Mononuclear cell (primary cell): Measurements from ENCODE around the gene OR4D1. TPM values are rescaled to one million over a fixed set of nuclear protein-coding genes. Genes with fewer than 3 reads are reported as not detected.
"Not testable (repeated sequence)": the region's sequence is repeated elsewhere in the genome, so short reads cannot be mapped to it uniquely, and the experiment has no call there.

Experiments
- H3K27me3 ChIP-seq: 2 replicates; pipeline ENCODE4 v1.6.0; 2011; ENCODE audit warnings: low read length, control low read depth; ENCODE audit not compliant: insufficient read depth
- H3K4me1 ChIP-seq: 2 replicates; pipeline ENCODE4 v1.5.1; 2011; ENCODE audit warnings: mild to moderate bottlenecking, low read length, control low read depth; ENCODE audit not compliant: insufficient read depth
- H3K4me3 ChIP-seq: 2 replicates; pipeline ENCODE4 v1.5.1; 2011; ENCODE audit warnings: mild to moderate bottlenecking, low read length, moderate library complexity
- H3K9me3 ChIP-seq: 2 replicates; pipeline ENCODE4 v1.5.1; 2011; ENCODE audit warnings: low read depth, mild to moderate bottlenecking, control low read depth, low read length
- total RNA-seq: library from RNA; depleted of rRNA; stranded (reverse); fragments of >200 nt; gene quantifications from one replicate; pipeline ENCODE4 v1.2.3, GENCODE V29; 2012

The OR4D1 gene
- 0.42 TPM for total RNA-seq

- Histone ChIP-seq H3K4me1 (peaks cover 7% of the 10 kb centered on the region), H3K27me3 (peaks cover 8% of the 10 kb centered on the region), H3K4me3 (no peak within 1 kb of the TSS), H3K9me3 (peaks cover 31% of the 10 kb centered on the region)
Observed at GRCh38 chr17:58147930-58148434, at the start of gene OR4D1. Gene OR4D1 (plus strand): TSS chr17:58148384. CDS start chr17:58155154, 6,770 bp downstream.

- Histone ChIP-seq H3K4me1 (no peaks in the 10 kb centered on the region), H3K27me3 (no peaks in the 10 kb centered on the region), H3K9me3 (no peaks in the 10 kb centered on the region), H3K4me3 (no peak overlapping the region)
Observed at GRCh38 chr17:58100506-58100905, 47.7 kb upstream of the OR4D1 start.

- H3K4me1 ChIP-seq, H3K27me3 ChIP-seq, H3K9me3 ChIP-seq, H3K4me3 ChIP-seq: not testable (repeated sequence)
Observed at GRCh38 chr17:58101898-58102297, 46.3 kb upstream of the OR4D1 start.

- Histone ChIP-seq H3K27me3 (no peaks in the 10 kb centered on the region), H3K4me3 (no peak overlapping the region), H3K4me1 (no peaks in the 10 kb centered on the region), H3K9me3 (no peaks in the 10 kb centered on the region)
Observed at GRCh38 chr17:58105093-58105492, 43.1 kb upstream of the OR4D1 start.

- H3K27me3 ChIP-seq = no peaks in the 10 kb centered on the region
- no peak overlapping the region for H3K4me3 ChIP-seq
- H3K4me1 ChIP-seq = no peaks in the 10 kb centered on the region
- H3K9me3 ChIP-seq = no peaks in the 10 kb centered on the region
Observed at GRCh38 chr17:58107306-58107705, 40.9 kb upstream of the OR4D1 start.

GRCh38 chr17:58109197-58109596, 39.0 kb upstream of the OR4D1 start:
- H3K4me3 ChIP-seq = no peak overlapping the region
- H3K27me3 ChIP-seq = no peaks in the 10 kb centered on the region
- no peaks in the 10 kb centered on the region for H3K4me1 ChIP-seq
- no peaks in the 10 kb centered on the region for H3K9me3 ChIP-seq

GRCh38 chr17:58110012-58110411, 38.2 kb upstream of the OR4D1 start:
- H3K4me3 ChIP-seq = no peak overlapping the region
- no peaks in the 10 kb centered on the region for H3K27me3 ChIP-seq
- H3K4me1 ChIP-seq = no peaks in the 10 kb centered on the region
- H3K9me3 ChIP-seq = no peaks in the 10 kb centered on the region

GRCh38 chr17:58111676-58112075, 36.5 kb upstream of the OR4D1 start:
- no peaks in the 10 kb centered on the region for H3K4me1 ChIP-seq
- H3K9me3 ChIP-seq = no peaks in the 10 kb centered on the region
- H3K4me3 ChIP-seq = no peak overlapping the region
- no peaks in the 10 kb centered on the region for H3K27me3 ChIP-seq

GRCh38 chr17:58112970-58113631, 35.1 kb upstream of the OR4D1 start:
- Histone ChIP-seq H3K27me3 (no peaks in the 10 kb centered on the region), H3K4me3 (no peak overlapping the region), H3K4me1 (no peaks in the 10 kb centered on the region), H3K9me3 (no peaks in the 10 kb centered on the region)

- H3K27me3 ChIP-seq = no peaks in the 10 kb centered on the region
- no peak overlapping the region for H3K4me3 ChIP-seq
- no peaks in the 10 kb centered on the region for H3K4me1 ChIP-seq
- no peaks in the 10 kb centered on the region for H3K9me3 ChIP-seq
Observed at GRCh38 chr17:58113947-58114346, 34.2 kb upstream of the OR4D1 start.

- Histone ChIP-seq H3K27me3 (peaks cover 9% of the 10 kb centered on the region), H3K4me3 (no peak overlapping the region), H3K9me3 (no peaks in the 10 kb centered on the region), H3K4me1 (no peaks in the 10 kb centered on the region)
Observed at GRCh38 chr17:58117382-58117781, 30.8 kb upstream of the OR4D1 start.

- no peaks in the 10 kb centered on the region for H3K9me3 ChIP-seq
- H3K4me1 ChIP-seq = no peaks in the 10 kb centered on the region
- H3K27me3 ChIP-seq = peaks cover 9% of the 10 kb centered on the region
- H3K4me3 ChIP-seq = no peak overlapping the region
Observed at GRCh38 chr17:58119491-58119890, 28.7 kb upstream of the OR4D1 start.

- Histone ChIP-seq H3K4me1 (no peaks in the 10 kb centered on the region), H3K4me3 (no peak overlapping the region), H3K9me3 (no peaks in the 10 kb centered on the region), H3K27me3 (peaks cover 9% of the 10 kb centered on the region)
Observed at GRCh38 chr17:58120195-58120822, 27.9 kb upstream of the OR4D1 start.

- no peaks in the 10 kb centered on the region for H3K9me3 ChIP-seq
- no peak overlapping the region for H3K4me3 ChIP-seq
- H3K4me1 ChIP-seq = no peaks in the 10 kb centered on the region
- peaks cover 9% of the 10 kb centered on the region for H3K27me3 ChIP-seq
Observed at GRCh38 chr17:58121925-58122324, 26.3 kb upstream of the OR4D1 start.

- Histone ChIP-seq H3K27me3 (peaks cover 12% of the 10 kb centered on the region), H3K9me3 (no peaks in the 10 kb centered on the region), H3K4me1 (no peaks in the 10 kb centered on the region), H3K4me3 (no peak overlapping the region)
Observed at GRCh38 chr17:58127846-58128245, 20.3 kb upstream of the OR4D1 start.

GRCh38 chr17:58132697-58133096, 15.5 kb upstream of the OR4D1 start:
- not testable (repeated sequence) for H3K4me3 ChIP-seq, H3K9me3 ChIP-seq, H3K4me1 ChIP-seq
- peaks cover 12% of the 10 kb centered on the region for H3K27me3 ChIP-seq
